Measurements from ENCODE around the gene CPA4.

The CPA4 gene

DNA sequence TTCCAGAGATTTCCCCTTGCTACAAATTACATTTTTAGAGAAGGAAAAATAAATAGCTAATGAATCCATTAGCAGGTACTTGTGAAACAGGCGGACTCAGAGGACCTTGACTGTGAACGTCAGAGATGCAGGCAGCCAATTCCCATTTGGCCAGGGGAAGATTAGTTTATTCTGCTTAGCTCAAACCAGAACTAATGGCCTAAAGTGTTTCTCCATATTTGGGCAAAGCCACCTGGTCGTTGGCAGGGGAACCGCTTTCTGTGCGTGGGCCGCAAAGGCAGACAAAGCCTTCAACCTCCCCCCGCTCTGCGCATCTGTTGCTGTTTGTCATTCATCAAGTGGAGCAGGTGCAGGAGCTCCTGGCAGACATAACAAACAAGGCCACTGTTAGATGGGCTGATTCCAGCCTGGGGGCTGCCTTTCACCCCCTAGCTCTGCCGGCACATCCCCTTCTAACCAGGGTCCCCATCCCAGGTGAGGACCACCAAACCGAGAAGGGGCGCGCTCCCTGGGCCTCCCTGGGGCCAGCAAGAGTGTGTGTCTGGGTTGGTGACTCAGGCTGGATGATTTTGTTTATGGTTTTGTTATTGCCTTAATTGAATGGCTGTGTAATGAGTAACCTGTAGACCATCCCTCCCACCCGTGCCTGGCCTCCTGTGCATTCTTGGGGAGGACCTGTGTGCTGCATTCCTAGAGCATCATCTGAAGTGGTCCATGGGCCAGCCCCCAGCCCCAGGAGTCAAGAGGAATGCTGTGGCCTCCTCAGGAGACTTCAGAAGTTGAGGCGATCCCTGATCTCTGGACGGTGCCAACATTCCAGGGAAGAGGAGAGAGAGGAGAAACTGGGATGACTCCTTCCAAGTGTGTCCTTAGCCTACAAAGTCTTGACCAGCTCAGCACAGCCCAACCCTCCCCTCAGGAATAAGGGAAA, 72.8 kb downstream of the CPA4 start:
- DNase-seq (ENCODE audit: low read depth), result no peak

DNA sequence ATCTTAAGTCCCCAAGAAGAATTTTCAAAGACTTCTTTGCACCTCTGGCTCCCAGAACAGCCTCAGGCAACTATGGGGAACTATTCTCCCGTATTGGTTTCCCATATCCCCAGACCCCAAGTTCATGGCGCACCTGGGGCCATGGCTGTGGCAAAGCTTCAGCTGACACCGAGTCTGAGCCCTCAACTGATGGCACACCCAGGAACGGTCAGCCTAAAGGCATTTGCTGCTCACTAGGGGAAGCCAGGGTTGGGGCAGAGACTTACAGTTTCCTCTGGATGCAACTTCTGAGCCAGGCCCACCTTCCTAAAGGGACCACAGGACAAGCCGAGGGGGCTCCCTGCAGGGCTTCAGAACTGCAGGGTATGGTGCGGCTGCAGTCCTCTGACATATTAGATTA, 73.6 kb downstream of the CPA4 start:
- no peak for DNase-seq (ENCODE audit: low read depth)

DNA sequence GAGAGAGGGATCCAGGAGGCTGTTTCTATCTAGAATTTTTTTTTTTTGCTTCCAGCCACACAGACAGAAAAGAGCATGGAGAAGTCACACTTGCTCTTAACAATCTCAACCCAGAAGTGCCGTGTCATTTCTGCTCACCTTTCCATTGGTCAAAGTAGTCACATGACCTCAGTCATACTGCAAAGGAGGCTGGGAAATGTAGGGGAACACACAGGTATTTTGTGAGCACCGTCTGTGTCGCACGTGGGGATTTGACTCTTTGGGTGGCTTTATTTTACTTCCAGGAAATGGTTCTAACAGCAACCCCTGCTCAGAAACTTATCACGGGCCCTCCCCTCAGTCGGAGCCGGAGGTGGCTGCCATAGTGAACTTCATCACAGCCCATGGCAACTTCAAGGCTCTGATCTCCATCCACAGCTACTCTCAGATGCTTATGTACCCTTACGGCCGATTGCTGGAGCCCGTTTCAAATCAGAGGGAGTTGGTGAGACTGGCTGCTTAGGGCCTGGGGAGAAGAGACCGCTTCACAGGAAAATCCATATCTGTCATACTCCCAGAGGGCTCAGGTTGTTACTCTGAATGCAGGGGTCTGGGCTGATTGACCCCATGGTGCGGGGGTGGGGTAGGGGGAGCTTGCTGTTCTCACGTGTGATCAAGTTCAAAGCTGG, 74.3 kb downstream of the CPA4 start:
- DNase-seq (ENCODE audit: low read depth), result no peak

DNA sequence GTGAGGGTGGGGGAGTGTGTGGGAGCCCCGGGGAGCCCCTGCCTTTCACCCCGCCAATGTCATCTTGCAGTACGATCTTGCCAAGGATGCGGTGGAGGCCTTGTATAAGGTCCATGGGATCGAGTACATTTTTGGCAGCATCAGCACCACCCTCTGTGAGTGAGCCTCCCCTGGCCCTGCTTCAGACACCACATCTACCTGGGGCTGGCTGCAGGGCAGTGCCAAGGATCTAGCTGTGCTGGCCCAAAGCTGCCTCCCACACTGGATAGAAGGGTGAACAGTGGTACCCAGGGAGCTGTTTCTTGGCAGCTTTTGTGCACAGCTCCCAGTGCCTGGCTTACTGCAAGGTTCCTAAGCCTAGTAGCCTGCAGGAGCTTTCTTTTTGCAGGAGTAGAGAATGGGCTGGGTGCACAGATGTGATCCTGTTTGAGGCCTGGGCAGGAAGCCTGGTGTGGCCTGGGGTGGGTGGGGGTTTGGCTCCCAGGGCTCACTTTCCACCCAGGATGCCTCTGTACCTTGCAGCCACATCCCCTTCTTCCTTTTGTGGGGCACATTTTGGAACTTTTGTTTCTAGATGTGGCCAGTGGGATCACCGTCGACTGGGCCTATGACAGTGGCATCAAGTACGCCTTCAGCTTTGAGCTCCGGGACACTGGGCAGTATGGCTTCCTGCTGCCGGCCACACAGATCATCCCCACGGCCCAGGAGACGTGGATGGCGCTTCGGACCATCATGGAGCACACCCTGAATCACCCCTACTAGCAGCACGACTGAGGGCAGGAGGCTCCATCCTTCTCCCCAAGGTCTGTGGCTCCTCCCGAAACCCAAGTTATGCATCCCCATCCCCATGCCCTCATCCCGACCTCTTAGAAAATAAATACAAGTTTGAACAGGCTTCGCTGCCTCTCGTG, 75.1 kb downstream of the CPA4 start:
- no peak for DNase-seq (ENCODE audit: low read depth)

DNA sequence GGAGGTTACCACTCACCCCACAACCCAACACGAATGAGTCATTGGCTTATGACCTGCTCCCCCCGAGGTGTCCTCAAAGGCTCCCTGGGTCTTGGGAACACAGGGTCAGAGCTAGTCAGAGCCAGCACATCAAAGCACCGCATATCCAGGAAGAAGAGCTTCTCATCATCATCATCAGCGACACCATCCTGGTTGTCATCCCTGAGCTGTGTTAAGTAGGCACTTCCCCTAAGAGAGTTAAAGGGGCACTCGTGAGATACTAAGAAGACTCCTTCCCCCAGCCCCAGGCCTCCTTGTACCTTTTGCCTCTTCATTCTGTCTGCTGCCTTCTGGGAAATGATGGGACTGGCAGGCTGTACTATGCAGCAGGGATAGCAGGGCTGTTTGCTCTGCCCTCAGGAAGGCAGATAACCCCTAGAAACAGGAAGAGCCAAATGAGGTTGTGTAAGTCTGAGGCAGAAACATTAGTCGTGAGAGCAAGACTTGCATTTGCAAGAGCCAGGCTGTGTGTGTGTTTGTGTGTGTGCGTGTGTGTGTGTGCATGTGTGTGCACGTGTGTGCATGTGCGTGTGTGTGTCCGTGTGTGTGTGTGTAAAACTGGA, 76.2 kb downstream of the CPA4 start:
- DNase-seq (ENCODE audit: low read depth), result no peak

DNA sequence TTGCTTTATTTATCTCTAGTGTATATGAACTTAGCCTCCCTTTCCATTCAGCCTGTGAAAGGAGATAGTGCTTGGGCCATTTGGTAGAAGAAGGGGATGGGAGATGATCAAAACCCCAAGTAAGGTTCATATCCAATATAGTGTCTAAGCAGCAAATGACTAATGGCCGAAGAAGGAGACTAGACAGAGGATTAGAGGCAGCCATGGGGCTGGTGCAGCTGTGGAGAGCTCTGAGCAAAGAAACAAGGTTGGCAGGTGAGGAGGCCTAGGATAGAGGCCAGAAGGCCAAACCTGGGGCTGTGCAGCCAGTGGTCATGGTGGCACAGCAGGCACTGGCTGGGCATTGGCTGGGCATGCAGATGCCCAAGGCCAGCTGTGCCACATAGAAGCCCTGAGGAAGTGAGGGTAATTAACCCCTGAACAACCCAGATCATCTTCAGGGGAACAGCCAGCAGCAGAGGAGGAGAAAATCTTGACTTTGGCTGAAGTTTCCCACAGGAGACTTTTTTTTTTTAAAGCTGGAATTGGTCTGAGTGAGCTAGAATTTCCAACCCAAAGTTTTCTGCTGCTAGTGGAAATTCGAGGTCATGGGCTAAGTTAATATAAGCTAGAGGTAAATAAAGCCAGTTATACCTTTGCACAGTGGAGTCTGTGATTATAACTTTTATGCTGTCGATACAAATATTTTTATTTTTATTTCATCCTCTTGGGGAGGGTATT, 77.0 kb downstream of the CPA4 start:
- no peak for DNase-seq (ENCODE audit: low read depth)

DNA sequence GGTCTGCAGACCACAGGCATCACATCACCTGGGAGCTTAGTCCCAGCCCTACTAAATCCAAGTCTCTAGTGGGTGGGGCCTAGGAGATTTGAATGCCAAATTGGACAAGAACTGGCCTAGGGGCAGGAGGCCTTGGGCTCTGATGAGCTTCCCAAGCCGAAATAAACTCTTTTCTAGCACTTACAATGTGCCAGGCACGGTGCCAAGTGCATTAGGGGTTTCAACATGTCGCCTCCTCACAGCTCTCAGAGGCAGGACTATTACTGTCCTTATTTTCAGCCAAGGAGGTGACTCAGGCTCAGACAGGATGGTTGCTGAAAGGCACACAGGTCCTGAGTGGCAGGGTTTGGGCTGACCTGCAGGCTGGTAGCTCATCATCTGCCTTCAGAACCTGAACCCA, 78.1 kb downstream of the CPA4 start:
- no peak for DNase-seq (ENCODE audit: low read depth)

DNA sequence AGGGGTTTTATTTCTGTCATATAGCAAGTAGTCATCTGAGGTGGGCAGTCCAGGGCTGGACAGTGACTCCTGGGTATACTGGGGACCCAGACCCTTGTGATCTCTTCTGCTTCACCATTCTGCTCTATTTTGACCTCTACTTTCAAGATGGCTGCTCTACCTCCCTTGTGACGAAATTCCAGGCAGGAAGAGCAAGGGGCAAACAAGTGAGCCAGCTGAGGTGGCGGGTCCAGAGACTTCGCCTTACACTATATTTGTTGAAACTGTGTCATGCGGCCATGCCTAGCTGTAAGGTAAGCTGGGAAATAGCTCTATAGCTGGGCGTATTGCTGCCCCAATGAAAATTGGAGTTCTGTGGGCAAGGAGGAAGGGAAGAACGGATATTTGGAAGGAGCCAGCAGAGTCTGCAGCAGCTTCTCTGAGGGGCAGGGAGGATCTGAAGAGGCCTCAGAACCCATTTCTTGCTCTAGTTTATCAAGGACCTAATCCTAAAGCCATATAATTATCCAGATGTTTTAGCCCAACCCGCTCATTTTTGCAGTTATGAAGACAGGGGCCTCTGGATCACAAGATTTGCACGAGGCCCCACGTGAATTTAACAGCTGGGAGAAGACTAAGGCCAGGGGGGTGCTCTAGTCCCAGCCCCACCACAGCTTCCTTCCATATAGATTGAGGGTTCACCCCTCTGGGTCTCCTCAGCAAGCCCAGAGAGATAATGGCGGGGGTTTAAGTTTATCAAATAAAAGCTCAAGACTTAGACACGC, 79.6 kb downstream of the CPA4 start:
- no peak for DNase-seq (ENCODE audit: low read depth)
